MM.1S (cell line): Measurements from ENCODE around the gene FOXL1.

Experiments used
- DNase-seq: peaks from one replicate; pipeline ENCODE4 v3.0.0-alpha.2; 2015
- H2AFZ ChIP-seq: fragments of 300-600 bp; sonication (generic); 2 replicates; pipeline ENCODE4 v1.6.0; 2016; ENCODE audit warnings: antibody characterized with exemption, low read length
- H3F3A ChIP-seq: fragments of 300-600 bp; sonication (generic); 2 replicates; pipeline ENCODE4 v1.6.1; 2016; ENCODE audit warnings: mild to moderate bottlenecking, antibody characterized with exemption, low read length, moderate library complexity, mixed read lengths; ENCODE audit not compliant: insufficient read depth
- H3K27ac ChIP-seq: fragments of 300-600 bp; sonication (generic); 2 replicates; pipeline ENCODE4 v1.5.1; 2016; ENCODE audit warnings: mild to moderate bottlenecking, low read length
- H3K27me3 ChIP-seq: fragments of 300-600 bp; sonication (generic); replicated peaks from 2 replicates; pipeline ENCODE4 v1.6.0; 2016; ENCODE audit warnings: low read length; ENCODE audit not compliant: insufficient read depth
- H3K36me3 ChIP-seq: fragments of 300-600 bp; sonication (generic); replicated peaks from 2 replicates; pipeline ENCODE4 v1.6.1; 2016; ENCODE audit warnings: mild to moderate bottlenecking, low read length, mixed read lengths; ENCODE audit not compliant: insufficient read depth
- H3K4me1 ChIP-seq: fragments of 300-600 bp; sonication (generic); 2 replicates; pipeline ENCODE4 v1.6.1; 2016; ENCODE audit warnings: low read length, mixed read lengths
- H3K4me2 ChIP-seq: fragments of 300-600 bp; sonication (generic); 2 replicates; pipeline ENCODE4 v1.6.0; 2016; ENCODE audit warnings: low read depth, low read length
- H3K4me3 ChIP-seq: fragments of 300-600 bp; sonication (generic); 2 replicates; pipeline ENCODE4 v1.5.1; 2016; ENCODE audit warnings: low read length, mixed read lengths
- H3K79me2 ChIP-seq: fragments of 300-600 bp; sonication (generic); 2 replicates; pipeline ENCODE4 v1.6.1; 2016; ENCODE audit warnings: mixed run types, low read length, mixed read lengths
- H3K9ac ChIP-seq: fragments of 300-600 bp; sonication (generic); 2 replicates; pipeline ENCODE4 v1.6.1; 2016; ENCODE audit warnings: low read length, mixed read lengths
- H3K9me2 ChIP-seq: fragments of 300-600 bp; sonication (generic); replicated peaks from 2 replicates; pipeline ENCODE4 v1.6.1; 2016; ENCODE audit warnings: mild to moderate bottlenecking, low read length, mixed read lengths; ENCODE audit not compliant: insufficient read depth
- H3K9me3 ChIP-seq: fragments of 300-600 bp; sonication (generic); replicated peaks from 2 replicates; pipeline ENCODE4 v1.6.1; 2016; ENCODE audit warnings: mild to moderate bottlenecking, low read length, mixed read lengths; ENCODE audit not compliant: insufficient read depth
- H4K20me1 ChIP-seq: fragments of 300-600 bp; sonication (generic); 2 replicates; pipeline ENCODE4 v1.6.1; 2016; ENCODE audit warnings: mild to moderate bottlenecking, low read length, moderate library complexity, mixed read lengths; ENCODE audit not compliant: insufficient read depth
- EZH2 ChIP-seq: fragments of 300-600 bp; sonication (generic); optimal IDR thresholded peaks from 2 replicates; pipeline ENCODE3; 2017; ENCODE audit warnings: low read depth, mild to moderate bottlenecking, antibody characterized with exemption, low read length, mixed read lengths
- EZH2phosphoT487 ChIP-seq: fragments of 300-600 bp; sonication (generic); IDR thresholded peaks from 2 replicates; pipeline ENCODE4 v1.6.1; 2018; ENCODE audit warnings: antibody characterized with exemption, low read length
- TF ChIP-seq, protein P1 (sequence below): fragments of 300-600 bp; sonication (generic); IDR thresholded peaks from 2 replicates; pipeline ENCODE4 v1.5.1; 2016; ENCODE audit warnings: antibody characterized with exemption, low read length, mixed read lengths

The FOXL1 gene

DNA sequence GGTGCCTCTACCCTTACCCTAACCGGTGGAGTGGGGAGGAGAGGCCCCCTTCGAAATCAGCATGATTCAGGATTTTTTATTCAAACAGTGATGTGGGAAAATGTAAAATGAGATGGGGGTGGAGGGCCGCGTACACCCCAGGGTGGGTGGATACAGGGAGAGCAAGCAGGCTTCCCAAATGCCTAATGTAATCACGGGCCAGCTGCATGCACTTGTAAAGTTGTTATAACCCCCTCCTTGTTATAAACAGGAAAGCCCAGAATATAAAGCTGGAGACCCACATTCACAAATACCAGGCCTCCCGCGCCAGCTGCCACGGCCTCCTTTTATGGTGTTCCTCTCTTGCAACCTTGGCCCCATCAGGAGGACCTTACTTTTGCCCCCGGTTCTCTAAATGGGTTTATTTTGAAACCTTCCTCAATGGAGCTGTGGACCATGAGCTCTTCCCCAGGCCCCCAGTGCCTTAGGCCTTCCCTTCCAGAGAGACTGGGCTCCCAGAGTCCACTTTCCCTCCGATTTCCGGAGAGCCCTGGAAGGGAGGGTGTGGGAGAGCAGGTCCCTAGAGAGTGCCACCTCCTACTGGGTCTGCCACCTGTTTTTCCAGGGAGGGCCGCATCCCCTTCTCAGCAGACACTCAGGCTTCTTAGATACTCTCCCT is 906 bp upstream of the FOXL1 start:
- DNase-seq: no peak
- Histone ChIP-seq H3K4me1 (no peaks in the 10 kb centered on the region), H3K9me2 (no peaks in the 10 kb centered on the region), H2AFZ (no peak overlapping the region), H3K4me3 (no peak overlapping the region), H3K79me2 (no peaks in the 10 kb centered on the region), H3K36me3 (no peaks in the 10 kb centered on the region), H3K27me3 (peaks cover 54% of the 10 kb centered on the region), H4K20me1 (no peaks in the 10 kb centered on the region), H3K9me3 (no peaks in the 10 kb centered on the region), H3K27ac (no peak overlapping the region), H3K9ac (no peak overlapping the region), H3K4me2 (no peak overlapping the region), H3F3A (no peaks in the 10 kb centered on the region)
- TF ChIP-seq, protein P1, sequence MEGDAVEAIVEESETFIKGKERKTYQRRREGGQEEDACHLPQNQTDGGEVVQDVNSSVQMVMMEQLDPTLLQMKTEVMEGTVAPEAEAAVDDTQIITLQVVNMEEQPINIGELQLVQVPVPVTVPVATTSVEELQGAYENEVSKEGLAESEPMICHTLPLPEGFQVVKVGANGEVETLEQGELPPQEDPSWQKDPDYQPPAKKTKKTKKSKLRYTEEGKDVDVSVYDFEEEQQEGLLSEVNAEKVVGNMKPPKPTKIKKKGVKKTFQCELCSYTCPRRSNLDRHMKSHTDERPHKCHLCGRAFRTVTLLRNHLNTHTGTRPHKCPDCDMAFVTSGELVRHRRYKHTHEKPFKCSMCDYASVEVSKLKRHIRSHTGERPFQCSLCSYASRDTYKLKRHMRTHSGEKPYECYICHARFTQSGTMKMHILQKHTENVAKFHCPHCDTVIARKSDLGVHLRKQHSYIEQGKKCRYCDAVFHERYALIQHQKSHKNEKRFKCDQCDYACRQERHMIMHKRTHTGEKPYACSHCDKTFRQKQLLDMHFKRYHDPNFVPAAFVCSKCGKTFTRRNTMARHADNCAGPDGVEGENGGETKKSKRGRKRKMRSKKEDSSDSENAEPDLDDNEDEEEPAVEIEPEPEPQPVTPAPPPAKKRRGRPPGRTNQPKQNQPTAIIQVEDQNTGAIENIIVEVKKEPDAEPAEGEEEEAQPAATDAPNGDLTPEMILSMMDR: no peak
- TF ChIP-seq EZH2phosphoT487 (no peak), EZH2 (no peak)

GRCh38 chr16:86578611-86579267 is 390 bp downstream of the FOXL1 start:
- no peaks in the 10 kb centered on the region for H3K9me2 ChIP-seq
- H3K36me3 ChIP-seq: no peaks in the 10 kb centered on the region
- H3K4me1 ChIP-seq: no peaks in the 10 kb centered on the region
- no peak for TF ChIP-seq EZH2phosphoT487
- TF ChIP-seq, protein P1: no peak
- no peak for TF ChIP-seq EZH2
- peaks cover 62% of the 10 kb centered on the region for H3K27me3 ChIP-seq
- no peaks in the 10 kb centered on the region for H3F3A ChIP-seq
- H4K20me1 ChIP-seq: no peaks in the 10 kb centered on the region
- H3K79me2 ChIP-seq: no peaks in the 10 kb centered on the region
- no peak overlapping the region for H3K4me2 ChIP-seq
- H3K9ac ChIP-seq: no peak overlapping the region
- H3K27ac ChIP-seq: no peak overlapping the region
- no peak overlapping the region for H3K4me3 ChIP-seq
- no peak overlapping the region for H2AFZ ChIP-seq
- no peak for DNase-seq
- H3K9me3 ChIP-seq: no peaks in the 10 kb centered on the region

DNA sequence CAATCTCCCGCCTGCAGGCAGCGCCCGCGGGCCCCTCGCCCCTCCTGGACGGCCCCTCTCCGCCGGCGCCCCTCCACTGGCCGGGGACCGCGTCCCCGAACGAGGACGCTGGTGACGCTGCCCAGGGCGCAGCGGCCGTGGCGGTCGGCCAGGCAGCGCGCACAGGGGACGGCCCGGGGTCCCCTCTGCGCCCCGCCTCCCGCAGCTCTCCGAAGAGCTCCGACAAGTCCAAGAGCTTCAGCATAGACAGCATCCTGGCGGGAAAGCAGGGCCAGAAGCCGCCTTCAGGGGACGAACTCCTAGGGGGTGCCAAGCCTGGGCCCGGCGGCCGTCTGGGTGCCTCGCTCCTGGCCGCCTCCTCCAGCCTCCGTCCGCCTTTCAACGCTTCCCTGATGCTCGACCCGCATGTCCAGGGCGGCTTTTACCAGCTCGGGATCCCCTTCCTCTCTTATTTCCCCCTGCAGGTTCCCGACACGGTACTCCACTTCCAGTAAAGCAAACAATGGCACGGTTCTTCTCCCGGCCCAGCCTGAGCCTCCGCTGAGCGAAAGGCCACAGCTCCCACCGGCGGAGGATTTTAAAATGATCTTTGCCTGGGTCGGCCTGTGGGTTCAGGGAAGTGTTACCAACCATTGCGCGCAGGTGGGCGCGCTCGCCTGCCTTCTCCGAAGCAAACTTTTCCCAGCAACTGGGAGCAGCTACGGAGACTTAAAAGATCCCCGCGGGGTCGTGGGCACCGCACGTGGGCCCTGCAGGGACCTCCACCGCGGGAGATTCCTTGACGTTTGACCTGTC is 1.1 kb downstream of the FOXL1 start:
- Histone ChIP-seq H3K4me3 (no peak overlapping the region), H3K9me2 (no peaks in the 10 kb centered on the region), H3K79me2 (no peaks in the 10 kb centered on the region), H3K9me3 (no peaks in the 10 kb centered on the region), H3K4me2 (no peak overlapping the region), H3K9ac (no peak overlapping the region), H3K36me3 (no peaks in the 10 kb centered on the region), H3K27ac (no peak overlapping the region), H3F3A (no peaks in the 10 kb centered on the region), H3K4me1 (no peaks in the 10 kb centered on the region), H2AFZ (no peak overlapping the region), H3K27me3 (peaks cover 68% of the 10 kb centered on the region), H4K20me1 (no peaks in the 10 kb centered on the region)
- no peak for DNase-seq
- TF ChIP-seq, protein P1: no peak
- TF ChIP-seq EZH2phosphoT487: no peak
- no peak for TF ChIP-seq EZH2
